Left colon (tissue), 2 donors: ENCODE results near the gene GMDS. TPM values are rescaled to one million over a fixed set of nuclear protein-coding genes. Genes with fewer than 3 reads are reported as not detected.
A peak's percentile ranks its signal among the peaks of the same experiment; 100 is the strongest.

Experiments
- ATAC-seq: fragments of 200-7000 bp; cut with Tn5 transposase; one replicate; pipeline ENCODE4 v1.9.1; 2020; ENCODE audit warnings: mild to moderate bottlenecking, moderate library complexity
- DNase-seq, 2 donors: peaks; one replicate each; pipeline ENCODE4 v3.0.0-alpha.2; 2020
- intact Hi-C, 2 donors: fragments of 100-400 bp; cut with DNase I in 1 of 2; cut with micrococcal nuclease in 1 of 2; formaldehyde crosslinking; loops; one replicate each; pipeline versions ENCODE4 v1.11.2 to v1.14.0; 2022; cut with DNase I, micrococcal nuclease
- total RNA-seq, 2 donors: library from RNA; stranded (reverse); fragmentation: NEBNext Ultra II Directional; extraction: Animal tissue kit (Norgen Biotek cat#: 25700); gene quantifications; one replicate each; pipeline ENCODE4 v1.2.1, GENCODE V29; 2021
- donor health status: DM: no; HTN: no; CAD: no.
- donor health status: DM: yes; HTN: yes; CAD: no.

GMDS gene
- total RNA-seq, 2 donors from 2014 or later, result 148 to 229 TPM

DNA sequence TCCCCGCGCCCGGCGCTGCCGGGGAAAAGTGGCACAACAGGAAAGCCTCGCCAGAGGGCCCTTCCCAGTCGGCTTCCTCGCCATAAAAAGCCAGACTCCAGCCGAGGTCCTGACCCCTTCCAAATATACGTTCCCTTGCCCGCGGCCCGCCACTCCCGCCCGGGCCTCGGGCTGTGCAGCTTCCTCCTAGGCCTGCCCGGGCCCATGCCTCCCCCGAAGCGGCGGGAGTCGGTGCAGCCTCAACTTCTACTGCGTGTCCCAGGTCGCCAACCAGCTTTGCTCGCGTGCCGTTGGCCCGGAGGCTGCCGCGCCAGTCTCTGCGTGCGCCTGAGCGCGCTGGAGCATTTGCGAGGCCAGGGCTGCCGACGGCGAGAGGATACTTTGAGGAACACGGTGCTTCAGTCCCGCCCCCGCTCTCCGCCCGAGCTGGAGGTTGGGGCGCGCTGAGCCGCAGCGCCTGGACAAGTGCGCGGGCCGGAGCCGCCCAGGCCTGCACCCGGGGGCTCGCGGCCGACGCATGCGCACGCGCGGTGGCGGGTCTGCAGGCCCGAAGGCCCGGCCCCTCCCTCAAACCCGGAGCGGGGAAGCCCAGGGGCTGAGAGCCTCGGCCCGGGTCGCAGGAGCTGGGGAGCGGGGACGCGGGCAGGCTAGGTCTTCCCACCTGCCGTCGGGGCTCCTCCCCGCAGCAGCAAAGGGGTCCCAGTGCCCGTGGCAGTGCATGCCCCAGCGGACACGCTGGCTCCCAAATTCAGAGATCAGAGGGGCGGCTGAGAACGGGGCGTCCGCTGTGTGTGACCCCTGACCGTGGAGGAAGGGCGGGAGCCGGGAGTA is 625.5 kb downstream of the GMDS start:
- DNase-seq, result no peak
- ATAC-seq, result no peak
- intact Hi-C loops, result no loop called here

DNA sequence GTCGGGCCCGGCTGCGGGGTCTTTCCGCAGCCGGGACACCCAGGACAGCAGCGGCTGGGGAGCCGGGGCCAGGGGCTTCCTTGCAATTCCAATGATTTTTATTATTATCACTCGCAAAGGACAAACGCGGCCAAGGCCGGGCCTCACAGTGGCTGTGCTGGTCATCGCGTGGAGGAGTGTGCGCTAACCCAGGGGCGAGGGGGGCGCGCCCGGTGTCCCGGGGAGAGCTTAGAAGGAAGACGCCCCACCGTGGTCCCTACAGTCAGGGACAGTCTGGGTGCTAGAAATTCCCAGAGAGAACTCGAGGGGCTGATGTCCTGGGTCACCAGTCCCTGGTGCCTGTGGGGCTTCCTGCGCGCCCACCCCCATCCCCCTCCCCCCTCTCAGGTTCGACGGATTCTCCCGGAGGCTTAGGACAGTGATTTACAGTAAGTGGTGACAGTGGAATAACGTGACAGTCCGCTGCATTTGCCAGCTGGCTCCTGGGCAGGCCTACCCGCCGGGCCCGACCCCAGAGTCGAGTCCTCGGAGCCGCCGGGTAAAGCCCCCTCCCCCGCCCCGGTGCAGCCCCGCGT is 626.2 kb downstream of the GMDS start:
- DNase-seq, result no peak
- intact Hi-C loops, result no loop called here
- ATAC-seq, result no peak

GRCh38 chr6:1618311-1619097 is 626.9 kb downstream of the GMDS start:
- DNase-seq (peak in 1 of 2 donors; percentile 10), ATAC-seq (no peak)
- intact Hi-C loops, result no loop called here

DNA sequence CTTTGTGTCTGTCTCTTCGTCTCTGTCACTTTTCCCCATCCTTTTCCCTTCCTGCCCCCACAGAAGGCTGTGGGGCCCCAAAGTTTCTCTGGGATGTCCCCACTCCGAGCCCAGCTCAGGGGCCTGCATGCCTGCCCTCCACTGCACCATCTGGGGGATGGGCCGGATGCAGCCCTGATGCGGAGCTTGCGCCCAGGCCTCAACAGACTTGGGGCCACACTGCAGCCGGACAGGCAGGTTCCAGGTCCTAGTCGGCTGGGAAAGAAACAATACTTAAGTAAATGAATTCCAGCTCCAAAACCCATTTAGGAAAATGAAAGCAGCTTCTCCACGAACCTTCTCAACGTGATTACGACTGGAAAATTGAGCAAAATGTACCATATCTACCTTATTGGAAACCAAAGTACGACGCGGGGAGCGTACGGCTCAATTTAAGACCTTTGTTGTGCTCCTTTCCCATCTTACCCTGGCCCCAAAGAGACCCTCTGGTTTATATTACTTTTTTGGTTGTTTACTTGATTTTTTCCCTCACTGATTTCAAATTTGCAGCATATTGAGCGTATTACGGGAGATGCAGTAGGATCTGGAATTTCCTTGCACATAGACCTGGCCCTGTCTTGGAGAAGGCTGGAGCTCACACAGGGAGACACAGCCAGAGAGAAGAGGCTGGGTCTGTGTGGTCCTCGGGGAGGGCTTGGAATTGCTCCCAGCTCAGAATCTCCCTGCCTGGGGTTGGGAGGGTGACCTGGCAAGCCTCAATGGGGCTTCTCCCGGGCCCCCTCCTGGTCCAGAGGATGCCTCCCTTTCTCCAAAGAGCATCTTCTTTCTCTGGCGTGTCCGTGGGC is 627.7 kb downstream of the GMDS start:
- DNase-seq (peak in 1 of 2 donors; percentile 6), ATAC-seq (no peak)
- intact Hi-C loops, result no loop called here

DNA sequence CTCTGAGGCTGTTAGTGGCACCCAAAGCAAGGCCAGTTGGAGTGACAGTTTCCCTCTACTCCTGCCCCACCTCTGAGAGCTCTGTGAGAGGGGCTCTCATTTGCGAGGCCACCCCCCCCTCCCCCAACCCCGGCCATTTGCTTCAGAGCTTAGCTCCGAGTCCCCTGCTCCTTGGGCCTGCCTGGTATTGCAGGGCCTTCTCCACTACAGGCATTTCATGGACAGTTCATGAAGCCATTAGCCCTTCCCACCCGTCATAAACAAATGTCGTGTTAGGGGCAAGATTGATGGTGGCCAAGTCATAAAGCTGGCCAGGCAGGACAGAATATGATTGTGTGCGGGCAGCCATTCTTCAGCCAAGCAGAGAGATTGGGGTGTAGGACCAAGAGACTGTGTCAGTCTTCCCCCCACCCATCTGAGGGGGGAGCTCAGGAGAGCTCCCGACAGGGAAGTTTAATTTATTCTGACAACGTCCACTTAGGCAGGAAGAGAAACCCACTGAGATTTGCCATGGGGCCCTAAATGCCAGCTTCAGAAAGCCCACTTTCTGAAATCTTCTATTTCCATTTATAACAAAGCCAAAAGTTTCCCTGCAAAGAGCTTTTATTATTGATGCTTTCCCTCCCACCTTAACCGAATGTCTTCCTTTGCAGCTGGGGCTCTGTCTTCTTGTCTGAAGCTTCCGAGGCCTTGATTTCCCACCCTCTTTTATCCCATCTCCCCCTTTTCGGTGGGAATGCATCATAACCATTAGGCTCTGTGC is 628.5 kb downstream of the GMDS start:
- no peak for ATAC-seq
- intact Hi-C loops, result no loop called here
- no peak for DNase-seq

DNA sequence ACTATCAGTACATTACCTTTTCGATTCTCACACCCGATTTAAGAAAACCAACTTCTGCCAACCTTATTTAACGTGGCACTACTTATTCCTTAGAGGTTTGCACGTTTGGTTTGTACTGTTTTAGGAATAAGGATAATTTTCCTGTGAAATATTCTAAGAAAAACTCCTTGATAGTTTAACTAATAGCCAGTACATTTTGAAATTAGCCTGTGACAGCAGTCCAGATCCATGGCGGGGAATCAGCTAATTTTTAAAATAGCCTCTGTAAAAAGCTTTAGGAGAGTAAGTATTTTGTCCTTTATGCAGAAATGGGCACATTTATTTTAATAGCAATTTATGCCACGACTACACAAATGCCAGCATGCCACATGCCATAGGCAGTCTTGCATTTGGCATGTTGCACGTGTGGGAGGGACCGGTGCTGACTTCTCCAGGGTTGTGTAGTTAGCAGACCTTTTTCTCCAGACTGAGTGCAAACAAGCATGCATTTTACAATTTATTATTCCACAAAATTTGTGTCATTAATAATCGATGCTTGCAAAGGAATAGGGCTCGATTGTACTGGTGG is 629.5 kb downstream of the GMDS start:
- ATAC-seq (no peak), DNase-seq (no peak)
- intact Hi-C loops, result no loop called here

DNA sequence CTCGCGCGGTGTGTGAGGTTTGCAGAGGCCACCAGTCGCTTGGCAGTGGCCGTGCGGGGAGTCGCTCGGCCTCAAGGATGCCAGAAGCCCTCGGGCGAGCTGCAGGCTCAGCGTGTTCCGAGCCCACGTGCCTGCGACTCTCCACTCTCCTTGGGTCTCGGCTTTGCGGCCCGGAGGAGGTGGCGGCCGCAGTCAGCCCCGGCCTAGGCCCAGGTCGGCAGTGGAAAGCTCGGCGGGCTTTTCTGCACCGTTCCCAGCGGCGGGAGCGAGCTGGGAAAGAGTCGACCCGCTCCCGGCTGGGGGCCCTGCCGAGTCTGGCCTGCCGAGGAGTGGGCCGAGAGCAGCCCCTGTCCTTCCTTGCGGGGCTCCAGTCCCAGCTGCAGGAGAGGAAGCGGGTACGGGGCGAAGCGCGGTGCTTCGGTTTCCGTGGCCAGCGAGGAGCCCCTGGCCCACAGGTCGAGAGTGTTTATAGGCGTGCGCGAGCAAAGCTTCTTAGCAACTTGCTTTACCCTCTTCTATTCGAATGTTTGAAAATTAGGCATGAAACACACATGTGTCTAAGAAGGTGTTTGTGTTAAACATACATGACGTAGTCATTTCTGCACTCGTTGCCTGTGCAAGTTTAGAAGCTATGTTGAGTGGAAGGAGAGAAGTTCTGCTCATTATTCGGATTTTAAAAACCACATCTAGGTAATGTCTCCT is 630.1 kb downstream of the GMDS start:
- DNase-seq, result no peak
- intact Hi-C loops, result no loop called here
- no peak for ATAC-seq

DNA sequence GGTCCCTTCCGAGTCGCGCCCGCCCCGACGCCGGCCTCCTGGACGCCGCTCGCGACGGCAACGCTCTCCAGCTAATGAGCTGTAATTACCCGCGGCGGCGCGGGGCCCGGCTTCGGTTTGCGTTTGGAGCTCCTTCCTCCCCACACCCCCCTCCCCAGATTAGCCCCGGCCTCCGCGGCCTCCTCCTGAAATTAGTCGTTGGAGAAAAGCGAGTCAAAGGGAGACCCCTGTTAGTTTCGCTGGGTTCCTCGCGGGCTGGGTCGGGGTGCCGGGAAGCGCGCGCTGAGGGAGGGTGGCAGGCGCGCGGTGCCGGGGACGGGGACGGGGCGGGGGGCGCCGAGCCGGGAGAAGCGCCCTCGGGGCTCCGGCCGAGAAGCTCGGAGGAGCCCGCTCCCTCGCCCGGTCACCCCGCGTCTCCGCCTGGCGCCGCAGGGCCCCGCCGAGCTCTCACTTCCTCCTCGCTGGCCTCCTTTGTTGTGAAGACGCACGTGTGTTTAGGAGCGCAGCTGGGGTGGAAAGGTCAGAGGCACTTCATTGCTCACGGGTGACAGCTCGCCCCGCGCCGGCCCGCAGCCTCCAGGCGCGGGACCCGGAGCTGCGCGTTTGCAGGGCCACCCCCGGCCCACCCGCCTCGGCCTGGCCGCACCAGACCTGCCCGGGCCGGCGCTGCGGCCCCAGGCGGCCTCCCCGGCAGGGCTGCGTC is 630.8 kb downstream of the GMDS start:
- intact Hi-C loops, result no loop called here
- DNase-seq (no peak), ATAC-seq (peak; percentile 55)

DNA sequence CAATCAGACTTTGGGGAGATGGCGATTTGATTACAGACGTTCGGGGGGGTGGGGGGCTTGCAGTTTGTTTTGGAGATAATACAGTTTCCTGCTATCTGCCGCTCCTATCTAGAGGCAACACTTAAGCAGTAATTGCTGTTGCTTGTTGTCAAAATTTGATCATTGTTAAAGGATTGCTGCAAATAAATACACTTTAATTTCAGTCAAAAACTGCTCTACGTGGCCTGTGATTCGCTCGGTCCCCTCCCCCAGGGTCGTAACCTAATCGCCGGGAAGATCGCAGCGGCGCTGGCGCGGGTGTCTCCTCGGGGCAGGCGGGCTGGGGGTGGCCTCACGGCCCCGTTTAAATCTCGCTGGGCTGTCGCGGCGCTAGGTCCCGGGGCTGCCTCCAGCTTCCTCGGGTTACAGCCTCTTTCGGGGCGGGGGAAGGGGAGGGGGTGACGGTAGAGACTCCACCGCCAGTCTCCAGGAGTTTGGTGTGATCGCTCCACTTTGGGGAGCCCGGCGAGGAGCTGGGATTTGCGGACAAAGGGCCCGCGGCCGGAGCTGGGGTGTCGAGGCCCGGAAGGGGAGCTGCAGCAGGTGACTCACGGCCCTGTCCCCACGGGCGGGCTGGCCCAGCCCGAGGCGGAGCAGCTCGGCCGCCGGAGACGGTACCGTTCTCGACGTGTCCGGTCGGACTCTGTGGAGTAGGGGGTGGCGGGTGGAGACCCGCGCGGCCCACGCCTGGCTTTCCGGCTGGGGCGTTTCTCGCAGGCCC is 631.5 kb downstream of the GMDS start:
- no peak for DNase-seq
- peak; percentile 39 for ATAC-seq
- intact Hi-C loops, result no loop called here

DNA sequence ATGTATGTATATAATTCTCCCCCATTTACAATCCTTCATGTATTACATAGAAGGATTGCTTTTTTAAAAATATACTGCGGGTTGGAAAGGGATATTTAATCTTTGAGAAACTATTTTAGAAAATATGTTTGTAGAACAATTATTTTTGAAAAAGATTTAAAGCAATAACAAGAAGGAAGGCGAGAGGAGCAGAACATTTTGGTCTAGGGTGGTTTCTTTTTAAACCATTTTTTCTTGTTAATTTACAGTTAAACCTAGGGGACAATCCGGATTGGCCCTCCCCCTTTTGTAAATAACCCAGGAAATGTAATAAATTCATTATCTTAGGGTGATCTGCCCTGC is 632.1 kb downstream of the GMDS start:
- DNase-seq (no peak), ATAC-seq (no peak)
- intact Hi-C loops, result no loop called here

GRCh38 chr6:1612974-1613306 is 632.5 kb downstream of the GMDS start:
- intact Hi-C loops, result no loop called here
- DNase-seq (no peak), ATAC-seq (no peak)

GRCh38 chr6:1612299-1612973 is 633.0 kb downstream of the GMDS start:
- intact Hi-C loops, result no loop called here
- no peak for DNase-seq
- ATAC-seq, result no peak

DNA sequence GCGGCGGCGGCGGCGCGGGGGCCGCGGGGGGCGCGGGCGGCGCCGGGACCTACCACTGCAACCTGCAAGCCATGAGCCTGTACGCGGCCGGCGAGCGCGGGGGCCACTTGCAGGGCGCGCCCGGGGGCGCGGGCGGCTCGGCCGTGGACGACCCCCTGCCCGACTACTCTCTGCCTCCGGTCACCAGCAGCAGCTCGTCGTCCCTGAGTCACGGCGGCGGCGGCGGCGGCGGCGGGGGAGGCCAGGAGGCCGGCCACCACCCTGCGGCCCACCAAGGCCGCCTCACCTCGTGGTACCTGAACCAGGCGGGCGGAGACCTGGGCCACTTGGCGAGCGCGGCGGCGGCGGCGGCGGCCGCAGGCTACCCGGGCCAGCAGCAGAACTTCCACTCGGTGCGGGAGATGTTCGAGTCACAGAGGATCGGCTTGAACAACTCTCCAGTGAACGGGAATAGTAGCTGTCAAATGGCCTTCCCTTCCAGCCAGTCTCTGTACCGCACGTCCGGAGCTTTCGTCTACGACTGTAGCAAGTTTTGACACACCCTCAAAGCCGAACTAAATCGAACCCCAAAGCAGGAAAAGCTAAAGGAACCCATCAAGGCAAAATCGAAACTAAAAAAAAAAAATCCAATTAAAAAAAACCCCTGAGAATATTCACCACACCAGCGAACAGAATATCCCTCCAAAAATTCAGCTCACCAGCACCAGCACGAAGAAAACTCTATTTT is 633.7 kb downstream of the GMDS start:
- DNase-seq (no peak), ATAC-seq (no peak)
- intact Hi-C loops, result no loop called here

DNA sequence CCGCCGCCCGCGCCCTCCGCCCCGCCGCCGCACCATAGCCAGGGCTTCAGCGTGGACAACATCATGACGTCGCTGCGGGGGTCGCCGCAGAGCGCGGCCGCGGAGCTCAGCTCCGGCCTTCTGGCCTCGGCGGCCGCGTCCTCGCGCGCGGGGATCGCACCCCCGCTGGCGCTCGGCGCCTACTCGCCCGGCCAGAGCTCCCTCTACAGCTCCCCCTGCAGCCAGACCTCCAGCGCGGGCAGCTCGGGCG is 634.2 kb downstream of the GMDS start:
- intact Hi-C loops, result no loop called here
- no peak for DNase-seq
- no peak for ATAC-seq

DNA sequence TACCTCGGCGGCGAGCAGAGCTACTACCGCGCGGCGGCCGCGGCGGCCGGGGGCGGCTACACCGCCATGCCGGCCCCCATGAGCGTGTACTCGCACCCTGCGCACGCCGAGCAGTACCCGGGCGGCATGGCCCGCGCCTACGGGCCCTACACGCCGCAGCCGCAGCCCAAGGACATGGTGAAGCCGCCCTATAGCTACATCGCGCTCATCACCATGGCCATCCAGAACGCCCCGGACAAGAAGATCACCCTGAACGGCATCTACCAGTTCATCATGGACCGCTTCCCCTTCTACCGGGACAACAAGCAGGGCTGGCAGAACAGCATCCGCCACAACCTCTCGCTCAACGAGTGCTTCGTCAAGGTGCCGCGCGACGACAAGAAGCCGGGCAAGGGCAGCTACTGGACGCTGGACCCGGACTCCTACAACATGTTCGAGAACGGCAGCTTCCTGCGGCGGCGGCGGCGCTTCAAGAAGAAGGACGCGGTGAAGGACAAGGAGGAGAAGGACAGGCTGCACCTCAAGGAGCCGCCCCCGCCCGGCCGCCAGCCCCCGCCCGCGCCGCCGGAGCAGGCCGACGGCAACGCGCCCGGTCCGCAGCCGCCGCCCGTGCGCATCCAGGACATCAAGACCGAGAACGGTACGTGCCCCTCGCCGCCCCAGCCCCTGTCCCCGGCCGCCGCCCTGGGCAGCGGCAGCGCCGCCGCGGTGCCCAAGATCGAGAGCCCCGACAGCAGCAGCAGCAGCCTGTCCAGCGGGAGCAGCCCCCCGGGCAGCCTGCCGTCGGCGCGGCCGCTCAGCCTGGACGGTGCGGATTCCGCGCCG is 634.7 kb downstream of the GMDS start:
- intact Hi-C loops, result no loop called here
- DNase-seq (no peak), ATAC-seq (no peak)
